GM19193 (cell line): ENCODE measurements around the gene XKR8.

Experiments used
- POLR2A ChIP-seq: IDR thresholded peaks from 4 replicates; pipeline ENCODE4 v1.6.1; 2011; ENCODE audit not compliant: insufficient read depth, insufficient read length; ENCODE audit errors: extremely low read depth

XKR8 gene

DNA sequence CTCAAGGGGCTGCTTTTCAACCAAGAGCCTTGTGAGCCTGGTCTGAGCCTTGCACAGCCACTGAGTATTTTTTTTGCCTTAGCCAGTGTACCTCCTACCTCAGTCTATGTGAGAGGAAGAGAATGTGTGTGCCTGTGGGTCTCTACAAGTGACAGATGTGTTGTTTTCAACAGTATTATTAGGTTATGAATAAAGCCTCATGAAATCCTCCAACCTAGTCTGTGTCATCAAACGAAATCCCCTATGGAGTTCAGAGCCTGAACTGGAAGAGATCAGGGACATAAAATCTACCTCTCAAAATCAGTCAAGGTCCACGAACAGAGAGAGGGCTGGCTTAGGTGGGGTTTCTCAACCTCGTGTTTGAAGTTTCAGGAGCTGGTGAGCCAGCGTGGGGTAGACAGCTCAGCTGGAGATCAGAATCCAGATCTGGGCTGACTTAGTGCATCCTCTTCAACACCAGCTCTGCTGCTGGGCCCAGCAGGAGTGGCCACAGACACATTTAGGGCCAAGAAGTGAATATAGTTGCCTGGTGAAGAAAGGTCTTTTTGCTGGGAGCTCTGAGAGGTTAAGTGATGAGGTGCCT is 8.2 kb downstream of the XKR8 start:
- TF ChIP-seq POLR2A = no peak

DNA sequence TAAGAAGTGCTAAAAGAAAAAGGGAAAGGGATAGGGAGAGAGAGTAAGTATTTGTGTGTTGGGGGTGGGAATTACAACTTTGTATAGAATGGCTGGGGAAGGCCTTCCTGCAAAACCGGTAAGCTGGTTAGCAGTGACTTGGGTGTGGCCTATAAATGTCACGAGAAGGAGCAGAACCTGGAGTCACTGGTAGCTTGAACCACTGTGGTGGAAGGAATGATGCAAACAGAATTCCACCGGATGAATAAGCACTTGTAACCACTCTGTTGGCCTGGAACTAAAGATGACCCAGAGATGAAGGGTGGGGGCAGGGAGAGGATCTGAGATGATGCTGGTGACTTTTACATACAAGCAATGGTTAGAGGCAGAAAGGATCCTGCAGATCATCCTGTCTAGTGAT is 8.9 kb downstream of the XKR8 start:
- TF ChIP-seq POLR2A = no peak

DNA sequence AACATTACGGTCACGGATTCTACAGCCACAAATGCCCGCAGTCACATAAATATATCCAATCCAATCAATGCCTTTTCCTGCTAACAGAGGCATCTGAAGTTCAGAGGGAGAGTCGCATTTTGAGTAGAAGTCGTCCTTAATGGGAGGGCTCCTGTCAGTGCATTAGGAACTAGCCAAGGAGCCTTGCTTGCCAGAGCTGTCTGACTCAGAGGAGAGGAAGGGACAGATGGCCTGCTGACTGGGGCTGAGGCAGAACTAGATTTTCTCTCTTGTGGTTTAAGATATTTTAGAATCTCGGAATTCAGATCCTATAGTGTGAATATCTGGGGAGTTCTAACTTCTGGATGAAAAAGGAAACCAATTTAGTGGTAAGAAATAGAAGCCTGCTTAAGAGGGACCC is 10.6 kb downstream of the XKR8 start:
- no peak for TF ChIP-seq POLR2A

DNA sequence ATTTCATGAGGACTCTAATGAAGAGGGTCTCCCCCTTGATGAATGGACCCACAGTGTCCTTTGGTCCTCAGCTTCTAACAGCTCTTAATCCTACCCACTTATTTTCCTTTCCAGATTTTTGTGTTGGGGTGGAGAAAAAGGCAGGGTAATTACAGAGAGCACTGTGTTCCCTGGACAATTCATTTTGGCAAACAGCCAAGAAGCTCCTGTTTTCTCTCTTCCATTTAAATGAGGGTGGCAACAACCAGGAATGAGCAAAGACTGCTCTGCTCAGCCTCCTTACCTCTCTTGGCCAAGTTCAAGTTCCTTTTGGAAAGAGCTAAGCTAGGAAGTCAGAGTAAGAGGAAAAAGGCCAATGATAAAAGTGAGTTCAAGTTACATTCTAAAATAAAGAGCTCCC is 11.9 kb downstream of the XKR8 start:
- TF ChIP-seq POLR2A = no peak

DNA sequence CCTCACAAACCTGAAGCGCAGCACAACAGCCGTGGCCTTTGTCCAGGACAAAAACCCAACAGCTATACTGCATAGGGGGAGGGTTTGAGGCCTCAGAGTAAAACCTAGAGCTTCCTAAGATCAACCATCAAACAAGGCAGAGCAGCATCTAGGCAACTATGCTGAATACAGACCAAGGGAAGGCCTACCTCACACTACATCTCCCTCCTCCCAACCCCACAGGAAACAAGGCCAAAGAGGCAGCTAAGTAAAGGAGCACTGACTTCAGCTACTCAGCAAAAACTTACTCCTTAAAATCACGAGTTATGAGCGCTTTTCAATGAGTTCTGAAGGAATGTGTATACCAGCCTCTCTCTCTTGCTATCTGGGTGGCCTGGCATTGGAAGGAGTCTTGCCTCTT is 12.4 kb downstream of the XKR8 start:
- TF ChIP-seq POLR2A = no peak

DNA sequence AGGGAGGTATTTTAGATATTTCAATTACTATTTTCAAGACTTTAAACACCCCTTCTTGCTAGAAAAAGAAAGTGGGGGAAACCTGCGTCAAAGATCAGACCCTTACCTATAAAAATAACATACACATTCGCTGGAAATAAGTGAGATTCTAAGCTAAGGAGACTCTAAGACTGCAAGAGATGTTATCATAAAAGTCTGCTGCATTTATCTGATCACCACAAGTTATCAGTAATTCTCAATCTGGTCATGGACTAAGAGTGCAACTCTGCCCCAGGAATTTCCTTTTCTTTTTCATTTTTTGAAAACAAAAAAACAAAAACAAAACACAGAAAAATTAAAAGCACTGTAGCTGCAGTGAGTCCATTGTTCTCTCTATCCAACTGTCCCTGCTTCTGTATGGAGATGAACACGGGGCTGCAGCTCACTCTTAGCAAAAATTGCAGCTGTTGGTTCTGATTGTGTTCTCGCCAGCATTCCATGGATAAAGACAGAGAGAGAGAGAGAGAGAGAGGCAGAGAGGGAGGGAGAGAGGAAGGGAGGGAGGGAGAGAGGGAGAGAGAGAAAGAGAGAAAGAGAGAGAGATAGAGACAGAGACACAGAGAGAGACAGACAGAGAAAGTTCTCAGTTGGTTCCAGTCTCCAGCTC is 14.1 kb downstream of the XKR8 start:
- TF ChIP-seq POLR2A = no peak

DNA sequence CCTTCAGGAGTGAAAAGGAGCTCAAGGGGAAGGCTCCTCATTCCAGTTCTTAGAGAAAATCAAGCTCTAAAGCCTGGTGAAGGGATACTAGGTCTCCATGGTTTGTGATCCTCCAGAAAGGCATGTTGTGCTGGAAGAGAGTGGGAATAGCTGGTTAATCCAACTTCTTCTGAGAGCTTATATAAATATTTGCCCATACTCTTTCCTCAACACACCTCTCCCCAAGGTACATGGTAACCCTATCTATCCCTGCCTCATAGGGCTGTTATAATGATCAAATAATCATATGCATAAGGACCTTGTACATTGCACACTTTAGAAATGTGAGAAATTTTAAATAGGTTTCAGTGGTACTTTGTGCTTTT is 14.6 kb downstream of the XKR8 start:
- TF ChIP-seq POLR2A = no peak

DNA sequence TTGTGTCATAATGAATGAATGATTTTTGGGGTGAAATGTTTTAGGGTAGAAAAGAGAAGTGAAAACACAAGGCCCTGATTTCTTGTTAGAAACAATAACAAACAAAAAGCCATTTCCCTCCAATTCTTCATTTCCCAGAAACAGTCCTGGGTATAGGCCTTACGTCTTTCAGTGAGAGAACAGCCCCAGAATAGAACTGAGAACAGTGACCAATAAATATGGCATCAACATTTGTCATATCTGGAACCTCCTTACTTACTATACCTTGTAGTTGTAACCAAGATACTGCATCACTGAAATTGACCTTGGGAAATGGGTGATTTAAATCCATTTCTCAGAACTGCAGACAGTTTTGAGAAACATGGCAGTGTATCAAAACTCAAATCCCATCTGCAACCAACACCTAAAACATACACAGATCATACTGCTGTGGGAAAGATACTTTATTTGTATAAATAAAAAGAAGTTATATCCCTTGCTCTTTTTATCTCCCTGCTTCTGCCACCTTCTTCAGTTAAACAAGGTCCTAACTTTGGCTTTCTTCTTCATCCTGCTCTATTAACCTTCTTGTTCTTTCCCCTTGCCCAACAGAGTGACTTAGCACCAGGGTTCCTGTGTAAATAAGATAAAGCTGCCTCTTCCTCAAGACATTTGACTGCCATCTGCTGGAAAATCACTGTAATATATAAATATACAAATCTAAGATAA is 19.5 kb downstream of the XKR8 start:
- TF ChIP-seq POLR2A = no peak

DNA sequence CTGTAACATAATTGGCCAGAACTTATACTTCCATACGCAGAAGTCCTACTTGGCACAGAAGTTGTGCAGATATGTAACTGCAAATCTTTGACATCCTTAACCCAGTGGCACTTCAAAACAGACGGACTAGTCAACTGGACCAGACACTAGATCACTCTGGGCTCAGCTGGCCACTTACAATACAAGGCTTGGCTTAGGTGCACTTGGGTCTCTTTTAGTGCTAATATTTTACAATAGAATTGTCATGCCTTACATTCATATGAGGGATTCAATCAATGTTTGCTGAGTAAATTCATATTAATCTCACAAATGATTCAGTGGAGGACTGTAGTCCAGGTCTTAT is 20.1 kb downstream of the XKR8 start:
- TF ChIP-seq POLR2A = no peak

DNA sequence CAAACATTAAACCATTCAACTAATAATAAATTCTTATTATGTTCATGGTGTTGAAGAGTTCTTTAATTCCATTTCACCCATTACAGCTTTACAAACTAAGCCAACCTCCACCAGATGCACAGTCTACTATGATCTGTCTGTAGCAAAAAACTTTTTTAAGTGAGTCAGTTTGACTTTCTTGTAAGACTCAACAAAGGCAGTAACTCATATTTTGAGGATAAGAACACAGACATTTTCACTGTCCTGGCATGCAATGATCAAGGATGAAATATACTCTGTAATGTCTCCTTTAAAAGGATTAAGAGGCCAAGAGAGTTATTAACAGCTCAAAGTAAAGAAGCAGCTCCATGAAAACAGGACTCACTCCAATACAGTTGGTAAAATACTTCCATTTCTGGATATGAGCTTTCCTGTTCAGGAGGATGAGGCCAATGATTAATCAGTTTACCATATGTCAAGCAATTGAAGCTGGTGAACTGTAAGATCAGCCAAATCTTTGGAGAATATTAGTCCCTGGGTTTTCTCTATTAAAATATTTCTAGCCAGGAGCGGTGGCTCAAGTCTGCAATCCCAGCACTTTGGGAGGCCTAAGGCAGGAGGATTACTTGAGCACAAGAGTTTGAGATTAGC is 20.6 kb downstream of the XKR8 start:
- TF ChIP-seq POLR2A = no peak

DNA sequence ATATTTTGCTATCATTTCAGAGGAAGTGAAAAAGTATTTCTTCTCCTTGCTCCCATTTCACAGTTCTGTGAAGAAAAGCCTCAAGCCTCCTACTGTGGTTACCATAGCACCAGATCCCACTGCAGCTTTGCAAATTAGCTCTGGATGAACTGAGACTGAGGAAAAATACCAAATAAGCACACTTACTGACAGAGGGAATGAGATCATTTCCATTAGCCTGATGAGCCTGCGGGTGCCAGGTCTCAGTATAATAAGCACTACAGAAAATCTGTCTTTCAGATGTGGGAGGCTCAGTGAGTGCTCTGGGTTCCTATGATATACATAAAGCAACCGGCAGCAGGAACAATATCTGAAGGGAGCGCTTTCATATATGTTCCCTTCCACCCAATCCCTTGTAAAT is 21.4 kb downstream of the XKR8 start:
- TF ChIP-seq POLR2A = no peak

DNA sequence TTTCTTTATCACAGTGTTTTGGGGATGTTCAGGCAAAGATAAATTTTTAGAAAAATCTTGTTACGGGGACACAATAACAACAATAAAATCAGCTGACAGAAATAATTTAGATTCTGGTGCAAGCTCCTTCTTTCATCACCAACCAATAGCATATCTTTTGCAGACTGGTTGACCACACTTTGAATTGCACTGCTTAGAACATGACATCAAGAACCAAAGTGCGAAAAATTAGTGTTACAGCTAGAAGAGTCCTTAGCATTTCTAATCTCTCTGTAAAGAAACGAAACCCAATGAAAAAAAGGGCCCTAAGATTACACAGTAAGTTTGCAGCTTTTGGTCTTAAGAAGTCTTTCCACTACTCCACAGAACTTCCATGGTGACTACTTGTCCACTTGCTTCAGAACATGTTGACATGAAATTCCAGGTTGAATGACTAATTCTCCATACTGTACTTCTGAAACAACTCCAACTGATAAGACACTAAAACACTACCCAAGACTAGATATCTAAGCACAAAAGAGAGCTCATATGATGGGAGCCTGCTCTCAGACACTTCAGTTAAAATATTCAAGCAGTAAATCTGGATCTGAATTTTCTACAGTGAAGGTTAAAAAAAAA is 31.3 kb downstream of the XKR8 start:
- TF ChIP-seq POLR2A = no peak

DNA sequence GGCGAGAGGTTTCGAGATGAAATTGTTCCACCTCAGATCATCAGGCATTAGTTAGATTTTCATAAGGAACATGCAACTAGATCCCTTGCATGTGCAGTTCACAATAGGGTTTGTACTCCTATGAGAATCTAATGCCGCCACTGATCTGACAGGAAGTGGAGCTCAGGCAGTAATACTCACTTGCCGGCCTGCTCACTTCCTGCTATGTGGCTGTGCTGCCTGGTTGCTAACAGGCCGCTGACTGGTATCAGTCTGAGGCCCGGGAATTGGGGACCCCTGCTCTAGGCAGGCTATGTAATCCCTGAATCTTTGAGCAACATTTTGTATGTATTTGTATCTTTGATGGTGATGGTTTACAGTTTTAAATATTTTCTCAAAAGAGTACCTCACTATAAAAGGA is 32.5 kb downstream of the XKR8 start:
- TF ChIP-seq POLR2A = no peak

DNA sequence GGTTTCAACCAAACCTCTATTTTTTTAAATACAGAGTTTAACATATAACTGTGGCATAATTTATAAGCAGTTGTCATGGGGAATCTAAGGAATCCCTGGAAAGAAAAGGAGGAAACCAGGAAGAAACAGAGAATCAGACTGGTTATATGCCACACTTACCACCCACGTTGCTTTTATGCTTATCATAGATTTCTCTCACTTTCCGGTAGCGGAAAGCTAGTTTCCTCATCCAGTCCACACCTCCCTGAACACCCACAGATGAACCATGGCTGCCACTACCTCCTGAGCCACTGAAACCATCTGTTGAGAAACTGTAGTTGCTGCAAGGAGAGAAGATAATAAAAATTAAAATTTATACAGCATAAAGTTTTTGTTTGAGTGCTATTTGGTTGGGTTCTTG is 33.5 kb downstream of the XKR8 start:
- no peak for TF ChIP-seq POLR2A

DNA sequence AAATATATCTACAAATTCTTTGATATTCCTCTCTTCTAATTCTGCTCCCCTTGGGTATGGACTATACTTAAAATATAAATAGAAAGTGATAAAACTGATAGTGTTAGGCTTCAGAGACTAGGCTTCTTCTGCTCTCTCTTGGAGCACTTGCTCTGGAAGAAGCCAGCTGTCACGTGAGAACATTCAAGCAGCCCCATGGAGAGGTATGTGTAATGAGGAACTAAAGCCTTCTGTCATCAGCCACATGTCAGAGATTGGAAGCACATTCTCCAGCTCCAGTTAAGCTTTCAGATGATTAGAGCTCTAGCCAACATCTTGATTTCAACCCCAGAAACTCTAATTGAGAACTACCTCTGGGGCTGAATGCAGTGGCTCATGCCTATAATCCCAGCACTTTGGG is 34.3 kb downstream of the XKR8 start:
- TF ChIP-seq POLR2A = no peak

DNA sequence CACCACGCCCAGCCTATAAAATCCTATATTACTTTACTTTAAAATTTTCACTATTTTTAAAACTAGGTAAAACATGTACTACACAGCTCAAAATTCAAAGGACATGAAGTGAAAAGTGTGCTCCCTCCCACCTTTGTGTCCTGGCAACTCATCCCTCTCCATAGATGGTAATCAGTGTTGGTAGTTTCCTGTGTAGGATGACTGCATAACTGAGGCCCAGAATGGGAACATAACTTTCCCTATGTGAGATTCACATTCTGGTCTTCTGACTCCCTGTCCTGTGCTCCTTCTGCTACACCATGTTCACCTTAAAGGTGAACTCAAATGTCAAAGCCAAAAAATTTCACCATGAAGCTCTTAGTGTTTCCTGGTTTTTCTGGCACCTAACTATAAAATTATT is 39.3 kb downstream of the XKR8 start:
- TF ChIP-seq POLR2A = no peak
